Measurements from ENCODE around the gene PCSK7.

PCSK7 gene

GRCh38 chr11:117219001-117219400 lies 12.9 kb downstream of the PCSK7 start:
- TF ChIP-seq CTCF (IDR thresholded peaks at IDR 0.05; ENCODE audit: control extremely low read depth, extremely low read depth, low read depth, missing control alignments) = no peak
- DNase-seq (ENCODE audit: extremely low spot score) = no peak
- ChIA-PET CTCF (interaction anchor here (0.7 to 3.4 kb wide), 4 partner anchors 7 to 428 kb away, joined by 3 to 22 read pairs (median 4); partner anchors contain the start of gene APOA5), POLR2A (interaction anchor here (0.6 to 1.0 kb wide), 2 partner anchors 8 to 10 kb away, joined by 3 to 4 read pairs; no protein-coding TSS in a partner anchor)

- no peak for TF ChIP-seq CTCF (IDR thresholded peaks at IDR 0.05; ENCODE audit: control extremely low read depth, extremely low read depth, low read depth, missing control alignments)
- DNase-seq (ENCODE audit: extremely low spot score) = no peak
- CTCF ChIA-PET = interaction anchor here (0.7 to 3.4 kb wide), 2 partner anchors 8 to 35 kb away, joined by 3 to 22 read pairs; no protein-coding TSS in a partner anchor
- POLR2A ChIA-PET = interaction anchor here (0.5 to 1.0 kb wide), 3 partner anchors 8 to 145 kb away, joined by 3 to 5 read pairs (median 4); no protein-coding TSS in a partner anchor
These were observed 13.5 kb downstream of the PCSK7 start for GRCh38 chr11:117218133-117218915.

- CTCF ChIA-PET = interaction anchor here (3.4 kb wide), 1 partner anchor 9 kb away, joined by 22 read pairs; no protein-coding TSS in a partner anchor
- no peak for DNase-seq (ENCODE audit: extremely low spot score)
- POLR2A ChIA-PET = no interaction called here
- no peak for TF ChIP-seq CTCF (IDR thresholded peaks at IDR 0.05; ENCODE audit: control extremely low read depth, extremely low read depth, low read depth, missing control alignments)
These were observed 14.5 kb downstream of the PCSK7 start for GRCh38 chr11:117217141-117218084.

- CTCF ChIA-PET = interaction anchor here (1.1 to 2.4 kb wide), 3 partner anchors 12 to 34 kb away, joined by 5 to 17 read pairs (median 5); partner anchors contain the start of gene PCSK7
- POLR2A ChIA-PET = no interaction called here
- DNase-seq (ENCODE audit: extremely low spot score) = no peak
- no peak for TF ChIP-seq CTCF (IDR thresholded peaks at IDR 0.05; ENCODE audit: control extremely low read depth, extremely low read depth, low read depth, missing control alignments)
These were observed 17.3 kb downstream of the PCSK7 start for GRCh38 chr11:117214404-117215110.

- POLR2A ChIA-PET = no interaction called here
- no peak for TF ChIP-seq CTCF (IDR thresholded peaks at IDR 0.05; ENCODE audit: control extremely low read depth, extremely low read depth, low read depth, missing control alignments)
- DNase-seq (ENCODE audit: extremely low spot score) = no peak
- CTCF ChIA-PET = interaction anchor here (1.6 to 2.4 kb wide), 3 partner anchors 14 to 19 kb away, joined by 5 to 17 read pairs (median 9); partner anchors contain the start of gene PCSK7
These were observed 19.0 kb downstream of the PCSK7 start for GRCh38 chr11:117212697-117213355.
